ENCODE data around the gene TMPRSS13. TPM values are rescaled to one million over a fixed set of nuclear protein-coding genes. Genes with fewer than 3 reads are reported as not detected.
"Not testable (repeated sequence)": the region's sequence is repeated elsewhere in the genome, so short reads cannot be mapped to it uniquely, and the experiment has no call there.

The TMPRSS13 gene
- total and polyA plus RNA-seq, 8 donors: 0.19 to 3.8 (median 1.2) TPM; not detected in 3

GRCh38 chr11:117866526-117866925, 62.7 kb downstream of the TMPRSS13 start:
- Histone ChIP-seq H3K36me3 (no peaks in the 10 kb centered on the region), H3K4me1 (peaks cover 6 to 62% (median 23%) of the 10 kb centered on the region in 4 donors), H3K27me3 (peaks cover 0 to 4% (median 0%) of the 10 kb centered on the region in 3 donors), H3K9me3 (no peaks in the 10 kb centered on the region), H3K27ac (no peak overlapping the region), H3K4me3 (no peak overlapping the region)
- intact Hi-C loops (cut with DNase I; ENCODE audit: low total_unique reads): no loop called here
- no peak for TF ChIP-seq POLR2A (IDR thresholded peaks at IDR 0.05)
- no peak for DNase-seq
- WGBS, 5 donors: 65 to 79% (median 75%) methylated on average over 4 to 5 of the region's 5 CpGs

DNA sequence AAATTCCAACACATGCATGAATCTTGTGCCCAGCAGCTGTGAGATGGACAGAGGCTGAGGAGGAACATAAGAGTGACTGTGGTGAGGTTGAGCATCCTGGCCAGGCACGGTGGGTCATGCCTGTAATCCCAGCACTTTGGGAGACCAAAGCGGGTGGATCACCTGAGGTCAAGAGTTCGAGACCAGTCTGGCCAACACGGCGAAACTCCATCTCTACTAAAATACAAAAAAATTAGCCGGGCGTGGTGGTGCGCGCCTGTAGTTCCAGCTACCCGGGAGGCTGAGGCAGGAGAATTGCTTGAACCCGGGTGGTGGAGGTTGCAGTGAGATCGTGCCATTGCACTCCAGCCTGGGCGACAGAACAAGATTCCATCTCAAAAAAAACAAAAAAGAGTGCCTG, 63.7 kb downstream of the TMPRSS13 start:
- H3K27me3 ChIP-seq; H3K9me3 ChIP-seq; DNase-seq; H3K36me3 ChIP-seq; intact Hi-C loops (cut with DNase I; ENCODE audit: low total_unique reads); H3K27ac ChIP-seq; H3K4me3 ChIP-seq: not testable (repeated sequence)
- H3K4me1 ChIP-seq: peaks cover 12 to 62% (median 26%) of the 10 kb centered on the region in 4 donors
- 89 to 96% (median 95%) methylated on average over 13 of the region's 13 CpGs for WGBS, 5 donors

- no peaks in the 10 kb centered on the region for H3K27me3 ChIP-seq
- WGBS, 5 donors: 63 to 87% (median 68%) methylated on average over 1 of the region's 1 CpG
- DNase-seq: peak in 1 of 2 donors; percentile 6
- intact Hi-C loops (cut with DNase I; ENCODE audit: low total_unique reads): no loop called here
- no peaks in the 10 kb centered on the region for H3K36me3 ChIP-seq
- peaks cover 12 to 58% (median 19%) of the 10 kb centered on the region in 4 donors for H3K4me1 ChIP-seq
- no peak overlapping the region for H3K27ac ChIP-seq
- no peak overlapping the region for H3K4me3 ChIP-seq
- no peak for TF ChIP-seq POLR2A (IDR thresholded peaks at IDR 0.05)
- TF ChIP-seq, protein P1, sequence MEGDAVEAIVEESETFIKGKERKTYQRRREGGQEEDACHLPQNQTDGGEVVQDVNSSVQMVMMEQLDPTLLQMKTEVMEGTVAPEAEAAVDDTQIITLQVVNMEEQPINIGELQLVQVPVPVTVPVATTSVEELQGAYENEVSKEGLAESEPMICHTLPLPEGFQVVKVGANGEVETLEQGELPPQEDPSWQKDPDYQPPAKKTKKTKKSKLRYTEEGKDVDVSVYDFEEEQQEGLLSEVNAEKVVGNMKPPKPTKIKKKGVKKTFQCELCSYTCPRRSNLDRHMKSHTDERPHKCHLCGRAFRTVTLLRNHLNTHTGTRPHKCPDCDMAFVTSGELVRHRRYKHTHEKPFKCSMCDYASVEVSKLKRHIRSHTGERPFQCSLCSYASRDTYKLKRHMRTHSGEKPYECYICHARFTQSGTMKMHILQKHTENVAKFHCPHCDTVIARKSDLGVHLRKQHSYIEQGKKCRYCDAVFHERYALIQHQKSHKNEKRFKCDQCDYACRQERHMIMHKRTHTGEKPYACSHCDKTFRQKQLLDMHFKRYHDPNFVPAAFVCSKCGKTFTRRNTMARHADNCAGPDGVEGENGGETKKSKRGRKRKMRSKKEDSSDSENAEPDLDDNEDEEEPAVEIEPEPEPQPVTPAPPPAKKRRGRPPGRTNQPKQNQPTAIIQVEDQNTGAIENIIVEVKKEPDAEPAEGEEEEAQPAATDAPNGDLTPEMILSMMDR (IDR thresholded peaks at IDR 0.05): no peak
- H3K9me3 ChIP-seq: no peaks in the 10 kb centered on the region
These were observed 65.8 kb downstream of the TMPRSS13 start for GRCh38 chr11:117863383-117863782.

GRCh38 chr11:117862753-117863152, 66.4 kb downstream of the TMPRSS13 start:
- TF ChIP-seq EP300 (IDR thresholded peaks at IDR 0.05) (no peak), POLR2AphosphoS5 (IDR thresholded peaks at IDR 0.05) (no peak), POLR2A (IDR thresholded peaks at IDR 0.05) (no peak)
- TF ChIP-seq, protein P1 (IDR thresholded peaks at IDR 0.05): no peak
- H3K4me1 ChIP-seq: peaks cover 12 to 63% (median 22%) of the 10 kb centered on the region in 4 donors
- peak in 1 of 2 donors; percentile 17 for DNase-seq
- no peaks in the 10 kb centered on the region for H3K9me3 ChIP-seq
- H3K4me3 ChIP-seq: no peak overlapping the region
- H3K36me3 ChIP-seq: no peaks in the 10 kb centered on the region
- WGBS, 5 donors: 88 to 100% (median 91%) methylated on average over 1 of the region's 1 CpG
- H3K27me3 ChIP-seq: no peaks in the 10 kb centered on the region
- intact Hi-C loops (cut with DNase I; ENCODE audit: low total_unique reads): no loop called here
- H3K27ac ChIP-seq: peak overlapping the region in 3 of 5 donors; percentile 36 to 63 (median 57)

- no peak for TF ChIP-seq EP300 (IDR thresholded peaks at IDR 0.05)
- no peak for TF ChIP-seq POLR2AphosphoS5 (IDR thresholded peaks at IDR 0.05)
- TF ChIP-seq, protein P1 (IDR thresholded peaks at IDR 0.05): no peak
- no peak for TF ChIP-seq POLR2A (IDR thresholded peaks at IDR 0.05)
- no peaks in the 10 kb centered on the region for H3K9me3 ChIP-seq
- WGBS, 5 donors: 60 to 70% (median 67%) methylated on average over 10 to 12 of the region's 12 CpGs
These were observed 67.0 kb downstream of the TMPRSS13 start for GRCh38 chr11:117862019-117862725.

More at GRCh38 chr11:117862019-117862725, 67.0 kb downstream of the TMPRSS13 start:
- no peaks in the 10 kb centered on the region for H3K36me3 ChIP-seq
- H3K27ac ChIP-seq: peak overlapping the region; percentile 16 to 63 (median 50)
- H3K4me3 ChIP-seq: no peak overlapping the region
- H3K4me1 ChIP-seq: peaks cover 12 to 66% (median 22%) of the 10 kb centered on the region in 4 donors
- no peaks in the 10 kb centered on the region for H3K27me3 ChIP-seq
- DNase-seq: peak in 1 of 2 donors; percentile 35
- intact Hi-C loops (cut with DNase I; ENCODE audit: low total_unique reads): no loop called here
